Measurements from ENCODE around the gene PITX2.

- TF ChIP-seq, protein P1, sequence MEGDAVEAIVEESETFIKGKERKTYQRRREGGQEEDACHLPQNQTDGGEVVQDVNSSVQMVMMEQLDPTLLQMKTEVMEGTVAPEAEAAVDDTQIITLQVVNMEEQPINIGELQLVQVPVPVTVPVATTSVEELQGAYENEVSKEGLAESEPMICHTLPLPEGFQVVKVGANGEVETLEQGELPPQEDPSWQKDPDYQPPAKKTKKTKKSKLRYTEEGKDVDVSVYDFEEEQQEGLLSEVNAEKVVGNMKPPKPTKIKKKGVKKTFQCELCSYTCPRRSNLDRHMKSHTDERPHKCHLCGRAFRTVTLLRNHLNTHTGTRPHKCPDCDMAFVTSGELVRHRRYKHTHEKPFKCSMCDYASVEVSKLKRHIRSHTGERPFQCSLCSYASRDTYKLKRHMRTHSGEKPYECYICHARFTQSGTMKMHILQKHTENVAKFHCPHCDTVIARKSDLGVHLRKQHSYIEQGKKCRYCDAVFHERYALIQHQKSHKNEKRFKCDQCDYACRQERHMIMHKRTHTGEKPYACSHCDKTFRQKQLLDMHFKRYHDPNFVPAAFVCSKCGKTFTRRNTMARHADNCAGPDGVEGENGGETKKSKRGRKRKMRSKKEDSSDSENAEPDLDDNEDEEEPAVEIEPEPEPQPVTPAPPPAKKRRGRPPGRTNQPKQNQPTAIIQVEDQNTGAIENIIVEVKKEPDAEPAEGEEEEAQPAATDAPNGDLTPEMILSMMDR (IDR thresholded peaks at IDR 0.05), result no peak
- no peak for TF ChIP-seq POLR2A (IDR thresholded peaks at IDR 0.05)
Observed at GRCh38 chr4:110620322-110620690, 2.6 kb downstream of the PITX2 start.

Data from lower leg skin (tissue), 3 donors.